ENCODE results near the gene MASTL.
"Not testable (repeated sequence)": the region's sequence is repeated elsewhere in the genome, so short reads cannot be mapped to it uniquely, and the experiment has no call there.

MASTL gene

GRCh38 chr10:27155066-27155754, at the start of gene MASTL:
MASTL (plus strand) TSS chr10:27155352; CDS start chr10:27155427, 75 bp downstream.
- peak; percentile 97 for DNase-seq

- DNase-seq: no peak
Observed at GRCh38 chr10:27108165-27108564, 47.0 kb upstream of the MASTL start.

- no peak for DNase-seq
Observed at GRCh38 chr10:27134371-27134770, 20.8 kb upstream of the MASTL start.

GRCh38 chr10:27138277-27138676, 16.9 kb upstream of the MASTL start:
- DNase-seq: no peak

GRCh38 chr10:27143686-27144085, 11.5 kb upstream of the MASTL start:
- DNase-seq: no peak

GRCh38 chr10:27145937-27146336, 9.2 kb upstream of the MASTL start:
- DNase-seq: no peak

GRCh38 chr10:27147701-27148100, 7.5 kb upstream of the MASTL start:
- DNase-seq: peak; percentile 19

- no peak for DNase-seq
Observed at GRCh38 chr10:27150261-27150660, 4.9 kb upstream of the MASTL start.

- DNase-seq: no peak
Observed at GRCh38 chr10:27152687-27153086, 2.5 kb upstream of the MASTL start.

- no peak for DNase-seq
Observed at GRCh38 chr10:27153329-27153728, 1.8 kb upstream of the MASTL start.

GRCh38 chr10:27153845-27154193, 1.3 kb upstream of the MASTL start:
- peak; percentile 54 for DNase-seq

GRCh38 chr10:27156566-27156965, 1.4 kb downstream of the MASTL start:
- DNase-seq: not testable (repeated sequence)

- no peak for DNase-seq
Observed at GRCh38 chr10:27157150-27157549, 2.0 kb downstream of the MASTL start.

- no peak for DNase-seq
Observed at GRCh38 chr10:27158421-27158820, 3.3 kb downstream of the MASTL start.

GRCh38 chr10:27169849-27170248, 14.7 kb downstream of the MASTL start:
- no peak for DNase-seq

GRCh38 chr10:27188259-27188658, 33.1 kb downstream of the MASTL start:
- no peak for DNase-seq

GRCh38 chr10:27188897-27189296, 33.7 kb downstream of the MASTL start:
- peak; percentile 14 for DNase-seq

- no peak for DNase-seq
Observed at GRCh38 chr10:27190508-27190907, 35.4 kb downstream of the MASTL start.

GRCh38 chr10:27192284-27192683, 37.1 kb downstream of the MASTL start:
- no peak for DNase-seq

GRCh38 chr10:27197980-27198620, 42.9 kb downstream of the MASTL start:
- peak; percentile 14 for DNase-seq

- DNase-seq: no peak
Observed at GRCh38 chr10:27203806-27204205, 48.7 kb downstream of the MASTL start.

- no peak for DNase-seq
Observed at GRCh38 chr10:27207350-27207749, 52.2 kb downstream of the MASTL start.

GRCh38 chr10:27223964-27224363, 68.8 kb downstream of the MASTL start:
- DNase-seq: peak; percentile 73

- DNase-seq: no peak
Observed at GRCh38 chr10:27225011-27225590, 69.9 kb downstream of the MASTL start.

All from hematopoietic multipotent progenitor cell treated with erythropoietin and hydrocortisone succinate and interleukin-3 and kit ligand, for 4 days (in vitro differentiated cells).